Uterus (tissue), 4 donors: ENCODE results near the gene PAMR1. TPM values are rescaled to one million over a fixed set of nuclear protein-coding genes. Genes with fewer than 3 reads are reported as not detected.

Experiments used
- DNase-seq, 2 donors: peaks; one replicate each; pipeline ENCODE4 v3.0.0-alpha.2; 2019 to 2020
- H3K27ac ChIP-seq, 2 donors: fragments of 200-600 bp; sonication (generic); 1 replicate in 1 of 2; 2 replicates in 1 of 2; pipeline ENCODE4 v1.5.1; 2016 to 2018
- H3K27me3 ChIP-seq, 2 donors: fragments of 200-600 bp; sonication (generic); one replicate each; pipeline ENCODE4 v1.5.1; 2018 to 2019; ENCODE audit warnings: control low read depth in 1 of 2
- H3K36me3 ChIP-seq, 2 donors: fragments of 200-600 bp; sonication (generic); one replicate each; pipeline ENCODE4 v1.5.1; 2019; ENCODE audit warnings: control low read depth in 1 of 2
- H3K4me1 ChIP-seq, 2 donors: fragments of 200-600 bp; sonication (generic); one replicate each; pipeline ENCODE4 v1.5.1; 2018 to 2019; ENCODE audit warnings: control low read depth in 1 of 2
- H3K4me3 ChIP-seq, 2 donors: fragments of 200-600 bp; sonication (generic); 1 replicate in 1 of 2; 2 replicates in 1 of 2; pipeline ENCODE4 v1.5.1; 2018 to 2019; ENCODE audit warnings: mild to moderate bottlenecking in 1 of 2
- H3K9me3 ChIP-seq, 2 donors: fragments of 200-600 bp; sonication (generic); one replicate each; pipeline ENCODE4 v1.5.1; 2019; ENCODE audit warnings: control low read depth in 1 of 2
- POLR2A ChIP-seq, 2 donors: fragments of 450-650 bp; IDR thresholded peaks; one replicate each; pipeline ENCODE4 v1.6.1; 2016; ENCODE audit warnings: antibody characterized with exemption in 2 of 2, mild to moderate bottlenecking in 1 of 2, moderate library complexity in 1 of 2
- intact Hi-C: fragments of 100-400 bp; cut with DNase I; formaldehyde crosslinking; loops from one replicate; pipeline ENCODE4 v1.15.1; 2023; ENCODE audit warnings: low total_unique reads
- total RNA-seq, 4 donors: library from RNA; depleted of rRNA in 3 of 4; stranded (reverse); fragments of >200 nt in 3 of 4; gene quantifications; one replicate each; pipeline versions ENCODE4 v1.1.0 to v1.2.4, GENCODE V29; 2014 to 2023
- TF ChIP-seq, protein P1 (sequence below), 4 experiments: fragments of 200-600 bp in 2 of 4; fragments of 450-650 bp in 2 of 4; sonication (generic) in 2 of 4; IDR thresholded peaks; one replicate each; pipeline ENCODE4 v1.5.1; 2016 to 2019; ENCODE audit warnings: antibody characterized with exemption in 4 of 4, mild to moderate bottlenecking in 2 of 4, moderate library complexity in 1 of 4
- donor health status: DM: yes; HTN: yes; CAD: no.

PAMR1 gene
- total RNA-seq, 4 donors from 2014 or later: 26.8 to 172 (median 53.6) TPM

DNA sequence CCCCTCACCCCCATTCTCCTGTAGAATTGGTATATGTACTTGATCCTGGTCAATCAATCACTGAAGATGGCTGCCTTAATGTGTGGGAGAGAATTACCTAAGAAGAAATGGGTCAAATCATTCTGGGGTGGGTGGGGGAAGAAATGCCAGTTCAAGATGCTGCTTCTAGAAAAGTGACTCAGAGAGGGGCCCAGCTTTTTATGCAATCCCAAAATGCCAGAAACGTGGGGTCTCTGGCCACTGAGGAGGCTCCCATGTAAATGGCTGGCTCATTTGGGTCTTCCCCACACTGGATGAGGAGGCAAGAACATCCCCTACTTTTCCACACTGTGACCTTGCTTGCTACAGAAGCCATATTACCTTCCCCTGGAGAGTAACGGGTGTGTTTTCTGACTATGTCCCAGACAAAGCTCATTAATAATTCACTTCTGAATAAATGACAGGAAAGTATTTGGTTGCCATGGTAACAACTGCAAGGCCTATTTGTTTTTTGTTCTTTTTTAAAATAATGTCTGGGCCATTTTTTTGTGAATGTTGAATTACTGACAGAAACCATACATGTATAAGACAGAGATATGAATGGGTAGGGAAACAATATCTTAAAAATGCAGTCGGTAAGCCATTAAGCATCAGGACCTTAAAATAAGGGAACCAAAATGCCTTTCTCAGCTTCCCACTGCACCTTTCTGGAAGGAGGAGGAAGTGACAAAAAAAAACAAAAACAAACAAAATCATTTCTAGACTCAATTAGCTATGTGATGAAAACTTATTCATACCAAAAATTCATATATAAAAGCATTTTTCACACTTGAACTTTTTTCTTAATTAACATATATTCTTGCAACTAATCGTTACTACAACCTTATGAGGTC lies 138.1 kb downstream of the PAMR1 start:
- Histone ChIP-seq H3K4me3 (no peak overlapping the region), H3K4me1 (no peaks in the 10 kb centered on the region), H3K27ac (peak overlapping the region; percentile 57 to 62), H3K27me3 (no peaks in the 10 kb centered on the region), H3K36me3 (no peaks in the 10 kb centered on the region), H3K9me3 (no peaks in the 10 kb centered on the region)
- TF ChIP-seq, protein P1, sequence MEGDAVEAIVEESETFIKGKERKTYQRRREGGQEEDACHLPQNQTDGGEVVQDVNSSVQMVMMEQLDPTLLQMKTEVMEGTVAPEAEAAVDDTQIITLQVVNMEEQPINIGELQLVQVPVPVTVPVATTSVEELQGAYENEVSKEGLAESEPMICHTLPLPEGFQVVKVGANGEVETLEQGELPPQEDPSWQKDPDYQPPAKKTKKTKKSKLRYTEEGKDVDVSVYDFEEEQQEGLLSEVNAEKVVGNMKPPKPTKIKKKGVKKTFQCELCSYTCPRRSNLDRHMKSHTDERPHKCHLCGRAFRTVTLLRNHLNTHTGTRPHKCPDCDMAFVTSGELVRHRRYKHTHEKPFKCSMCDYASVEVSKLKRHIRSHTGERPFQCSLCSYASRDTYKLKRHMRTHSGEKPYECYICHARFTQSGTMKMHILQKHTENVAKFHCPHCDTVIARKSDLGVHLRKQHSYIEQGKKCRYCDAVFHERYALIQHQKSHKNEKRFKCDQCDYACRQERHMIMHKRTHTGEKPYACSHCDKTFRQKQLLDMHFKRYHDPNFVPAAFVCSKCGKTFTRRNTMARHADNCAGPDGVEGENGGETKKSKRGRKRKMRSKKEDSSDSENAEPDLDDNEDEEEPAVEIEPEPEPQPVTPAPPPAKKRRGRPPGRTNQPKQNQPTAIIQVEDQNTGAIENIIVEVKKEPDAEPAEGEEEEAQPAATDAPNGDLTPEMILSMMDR (IDR thresholded peaks at IDR 0.05): no peak
- no peak for TF ChIP-seq POLR2A (IDR thresholded peaks at IDR 0.05)
- intact Hi-C loops: no loop called here
- no peak for DNase-seq

DNA sequence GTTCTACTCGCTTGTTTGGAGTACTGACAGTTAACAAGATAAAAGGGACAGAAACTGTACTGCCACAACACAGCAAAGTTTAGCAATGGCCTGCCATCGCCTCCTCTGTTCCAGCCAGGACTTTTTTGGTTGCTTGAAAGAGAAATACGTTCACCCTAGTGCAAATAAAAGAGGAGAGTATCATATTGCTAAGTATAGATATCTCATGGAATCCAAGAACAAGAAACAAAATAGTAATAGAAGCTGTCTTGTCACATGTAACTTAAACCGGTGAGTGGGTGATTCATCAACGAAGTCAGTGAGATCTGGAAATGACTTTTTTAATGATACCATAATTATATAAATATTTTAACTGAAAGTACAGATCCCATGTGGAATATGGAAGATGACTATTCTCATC lies 141.5 kb downstream of the PAMR1 start:
- H3K27me3 ChIP-seq: no peaks in the 10 kb centered on the region
- no peaks in the 10 kb centered on the region for H3K9me3 ChIP-seq
- H3K4me1 ChIP-seq: no peaks in the 10 kb centered on the region
- no peak overlapping the region for H3K27ac ChIP-seq
- H3K4me3 ChIP-seq: no peak overlapping the region
- TF ChIP-seq, protein P1 (IDR thresholded peaks at IDR 0.05): no peak
- TF ChIP-seq POLR2A (IDR thresholded peaks at IDR 0.05): no peak
- intact Hi-C loops: no loop called here
- H3K36me3 ChIP-seq: no peaks in the 10 kb centered on the region
- no peak for DNase-seq

Other genes with a start within 250 kb of the PAMR1 start
- gene SLC1A2, start 106.1 kb downstream of the PAMR1 start, total RNA-seq: 10 to 100 TPM in 1 of 4 donors, 1 to 10 TPM in 3; 1.0 to 11.5 (median 5.0) TPM
- 10 to 100 TPM in 1 of 4 donors, 1 to 10 TPM in 3; 2.1 to 48.5 (median 5.6) TPM for gene FJX1, start 92.8 kb upstream of the PAMR1 start, total RNA-seq
- gene TRIM44, start 137.2 kb upstream of the PAMR1 start, total RNA-seq: 10 to 100 TPM; 16.1 to 65.3 (median 40.4) TPM